HCT116 (cell line): ENCODE results near the gene MRPL45. TPM values are rescaled to one million over a fixed set of nuclear protein-coding genes. Genes with fewer than 3 reads are reported as not detected.

Experiments
- ATAC-seq: fragments of 200-7000 bp; cut with Tn5 transposase; 2 replicates; pipeline ENCODE4 v1.9.1; 2020; ENCODE audit warnings: mild to moderate bottlenecking, moderate library complexity
- BruUV-seq: library from RNA; stranded (reverse); fragments of 400-500 nt; replicated peaks from 2 replicates; lab custom pipeline; 2021; lab: Mats Ljungman, UMichigan
- CTCF ChIA-PET: fragments of 300-600 bp; sonication (Branson Sonifier 250); formaldehyde crosslinking; loops from one replicate; lab custom pipeline; 2021; ENCODE audit warnings: antibody characterized with exemption; lab: Charles Lee
- POLR2A ChIA-PET: fragments of 300-600, 350-600 bp; sonication (Branson Sonifier 250); formaldehyde crosslinking; loops from one replicate; lab custom pipeline; 2021; ENCODE audit warnings: antibody characterized with exemption; lab: Charles Lee
- RAD21 ChIA-PET, 2 experiments: fragments of 300-600 bp; sonication (Branson Sonifier 250); formaldehyde crosslinking; loops; one replicate each; lab custom pipeline; 2023; ENCODE audit warnings: low total read pairs in 2 of 2; ENCODE audit not compliant: uncharacterized antibody in 2 of 2, unreplicated experiment in 2 of 2, low non-redundant PET in 1 of 2; lab: Charles Lee
- DNase-seq: peaks from one replicate; pipeline ENCODE4 v3.0.0-alpha.2; 2010; ENCODE audit warnings: low read depth, low spot score
- H2AFZ ChIP-seq: fragments of 200-600 bp; shearing (Covaris generic), sonication (generic); 2 replicates; pipeline ENCODE4 v1.6.1; 2017; ENCODE audit warnings: low read depth, mixed run types, mixed read lengths, antibody characterized with exemption, low read length; ENCODE audit not compliant: poor library complexity, severe bottlenecking
- H3K27ac ChIP-seq: 2 replicates; pipeline ENCODE4 v1.5.1; 2012; ENCODE audit warnings: low read depth, low read length
- H3K27me3 ChIP-seq: fragments of 200-600 bp; sonication (generic); 2 replicates; pipeline ENCODE4 v1.6.1; 2016; ENCODE audit warnings: mixed run types, low read length, mixed read lengths; ENCODE audit not compliant: insufficient read depth
- H3K36me3 ChIP-seq, 2 experiments: fragments of 200-500 bp in 1 of 2; fragments of 200-600 bp in 1 of 2; sonication (Bioruptor generic) in 1 of 2; sonication (generic) in 1 of 2; 2 replicates each; pipeline versions ENCODE4 v1.5.1 to v1.6.1; 2014 to 2016; ENCODE audit warnings: low read length in 2 of 2, inconsistent platforms in 1 of 2, mixed read lengths in 1 of 2, mixed run types in 1 of 2; ENCODE audit not compliant: insufficient read depth in 2 of 2, control insufficient read depth in 1 of 2
- H3K4me1 ChIP-seq, 2 experiments: fragments of 200-600 bp in 1 of 2; sonication (generic) in 1 of 2; 2 replicates each; pipeline versions ENCODE4 v1.5.1 to v1.6.1; 2012 to 2017; ENCODE audit warnings: low read length in 2 of 2, inconsistent platforms in 1 of 2, mild to moderate bottlenecking in 1 of 2, mixed read lengths in 1 of 2, mixed run types in 1 of 2, moderate library complexity in 1 of 2; ENCODE audit not compliant: insufficient read depth in 2 of 2, control insufficient read depth in 1 of 2
- H3K4me2 ChIP-seq: fragments of 200-600 bp; sonication (generic); 2 replicates; pipeline ENCODE4 v1.6.1; 2017; ENCODE audit warnings: mixed run types, low read length, mixed read lengths
- H3K4me3 ChIP-seq, 2 experiments: fragments of 200-600 bp in 1 of 2; sonication (generic) in 1 of 2; replicated peaks in 1 of 2; 2 replicates each; pipeline ENCODE4 v1.5.1; 2011 to 2016; ENCODE audit warnings: low read length in 2 of 2, control low read depth in 1 of 2, low read depth in 1 of 2, mild to moderate bottlenecking in 1 of 2, mixed read lengths in 1 of 2, mixed run types in 1 of 2
- H3K79me2 ChIP-seq: fragments of 200-600 bp; sonication (generic); 2 replicates; pipeline ENCODE4 v1.6.1; 2017; ENCODE audit warnings: mild to moderate bottlenecking, mixed run types, low read length, moderate library complexity, mixed read lengths; ENCODE audit not compliant: insufficient read depth
- H3K9ac ChIP-seq: fragments of 200-600 bp; sonication (generic); 2 replicates; pipeline ENCODE4 v1.6.1; 2016; ENCODE audit warnings: low read length, mixed read lengths
- H3K9me2 ChIP-seq: fragments of 200-600 bp; sonication (generic), shearing (Covaris generic); 2 replicates; pipeline ENCODE4 v1.6.1; 2017; ENCODE audit warnings: mixed run types, mild to moderate bottlenecking, moderate library complexity; ENCODE audit not compliant: insufficient read depth
- H3K9me3 ChIP-seq, 2 experiments: fragments of 200-500 bp in 1 of 2; fragments of 200-600 bp in 1 of 2; sonication (Bioruptor generic) in 1 of 2; sonication (generic) in 1 of 2; 2 replicates each; pipeline ENCODE4 v1.6.1; 2014 to 2017; ENCODE audit warnings: low read length in 2 of 2, mixed read lengths in 2 of 2, inconsistent platforms in 1 of 2, low read depth in 1 of 2, mild to moderate bottlenecking in 1 of 2, mixed run types in 1 of 2, moderate library complexity in 1 of 2; ENCODE audit not compliant: control insufficient read depth in 1 of 2, insufficient read depth in 1 of 2
- H4K20me1 ChIP-seq: fragments of 200-600 bp; sonication (generic), shearing (Covaris generic); 2 replicates; pipeline ENCODE4 v1.6.1; 2017; ENCODE audit warnings: mixed run types, mild to moderate bottlenecking, moderate library complexity; ENCODE audit not compliant: insufficient read depth
- CBX3 ChIP-seq: IDR thresholded peaks from 2 replicates; pipeline ENCODE4 v1.6.1; 2012; ENCODE audit warnings: low read depth
- CEBPB ChIP-seq: IDR thresholded peaks from 2 replicates; pipeline ENCODE4 v1.6.1; 2012; ENCODE audit warnings: low read depth
- EGR1 ChIP-seq: IDR thresholded peaks from 2 replicates; pipeline ENCODE4 v1.6.1; 2012; ENCODE audit warnings: low read depth
- ELF1 ChIP-seq: IDR thresholded peaks from 2 replicates; pipeline ENCODE4 v1.6.1; 2012; ENCODE audit warnings: low read depth, borderline replicate concordance
- EZH2 ChIP-seq: fragments of 200-600 bp; sonication (generic); IDR thresholded peaks from 2 replicates; pipeline ENCODE4 v1.6.1; 2017; ENCODE audit warnings: antibody characterized with exemption, mixed run types
- EZH2phosphoT487 ChIP-seq: fragments of 200-600 bp; IDR thresholded peaks from 2 replicates; pipeline ENCODE4 v1.6.1; 2018; ENCODE audit warnings: antibody characterized with exemption, borderline replicate concordance
- FOSL1 ChIP-seq: IDR thresholded peaks from 2 replicates; pipeline ENCODE4 v1.6.1; 2012; ENCODE audit warnings: low read depth
- MAX ChIP-seq: IDR thresholded peaks from 2 replicates; pipeline ENCODE4 v1.6.1; 2012
- POLR2AphosphoS5 ChIP-seq: IDR thresholded peaks from 2 replicates; pipeline ENCODE4 v1.6.1; 2011; ENCODE audit warnings: mild to moderate bottlenecking, low read depth, low read length, moderate library complexity
- REST ChIP-seq: IDR thresholded peaks from 2 replicates; pipeline ENCODE4 v1.6.1; 2012; ENCODE audit warnings: low read depth
- SIN3A ChIP-seq: IDR thresholded peaks from 2 replicates; pipeline ENCODE4 v1.6.1; 2012; ENCODE audit warnings: low read depth
- SP1 ChIP-seq: IDR thresholded peaks from 2 replicates; pipeline ENCODE4 v1.6.1; 2012; ENCODE audit warnings: low read depth
- SRF ChIP-seq: IDR thresholded peaks from 2 replicates; pipeline ENCODE4 v1.6.1; 2012; ENCODE audit warnings: low read depth
- TCF7L2 ChIP-seq: IDR thresholded peaks from 2 replicates; pipeline ENCODE4 v1.7.0; 2011; ENCODE audit warnings: borderline replicate concordance, inconsistent platforms; ENCODE audit not compliant: insufficient read depth, insufficient read length; ENCODE audit errors: extremely low read depth
- YY1 ChIP-seq: IDR thresholded peaks from 2 replicates; pipeline ENCODE4 v1.6.1; 2011; ENCODE audit warnings: low read length, low read depth, moderate library complexity, mild to moderate bottlenecking; ENCODE audit not compliant: insufficient replicate concordance; ENCODE audit errors: extremely low read depth
- ZBTB33 ChIP-seq: IDR thresholded peaks from 2 replicates; pipeline ENCODE4 v1.6.1; 2011; ENCODE audit warnings: mild to moderate bottlenecking, low read length, moderate library complexity; ENCODE audit not compliant: insufficient replicate concordance; ENCODE audit errors: extremely low read depth
- ZFX ChIP-seq: fragments of 450-650 bp; IDR thresholded peaks from 2 replicates; pipeline ENCODE4 v1.6.1; 2017
- ZNF274 ChIP-seq: fragments of 200-500 bp; sonication (Bioruptor generic); IDR thresholded peaks from 2 replicates; pipeline ENCODE4 v1.6.1; 2014; ENCODE audit warnings: mild to moderate bottlenecking, low read depth, low read length, inconsistent platforms
- intact Hi-C: fragments of 100-400 bp; cut with micrococcal nuclease; formaldehyde crosslinking; loops from 2 replicates; pipeline ENCODE4 v1.10.0; 2022
- total RNA-seq: library from RNA; stranded (reverse); gene quantifications from one replicate; pipeline ENCODE4 v1.2.1, GENCODE V29; 2021; ENCODE audit not compliant: unreplicated experiment

Gene MRPL45
- total RNA-seq, 1 experiment from 2014 or later: 76.1 TPM

- intact Hi-C loops: no loop called here
- Histone ChIP-seq H2AFZ (no peak overlapping the region), H3K9me3 (no peaks in the 10 kb centered on the region), H3K9ac (no peak overlapping the region), H3K4me2 (no peak overlapping the region), H3K36me3 (no peaks in the 10 kb centered on the region), H3K4me1 (no peaks in the 10 kb centered on the region), H4K20me1 (no peaks in the 10 kb centered on the region), H3K79me2 (no peaks in the 10 kb centered on the region), H3K9me2 (no peaks in the 10 kb centered on the region), H3K27ac (no peak overlapping the region), H3K4me3 (no peak overlapping the region), H3K27me3 (no peaks in the 10 kb centered on the region)
- RAD21 ChIA-PET: no interaction called here
- TF ChIP-seq EGR1: no peak
- TF ChIP-seq ELF1: no peak
- no peak for TF ChIP-seq CBX3
- TF ChIP-seq SIN3A: no peak
- no peak for TF ChIP-seq EZH2
- no peak for TF ChIP-seq POLR2AphosphoS5
- TF ChIP-seq TCF7L2: no peak
- no peak for TF ChIP-seq ZBTB33
- no peak for TF ChIP-seq CEBPB
- no peak for TF ChIP-seq MAX
- no peak for TF ChIP-seq ZNF274
- no peak for TF ChIP-seq EZH2phosphoT487
- TF ChIP-seq YY1: no peak
- TF ChIP-seq SP1: no peak
- no peak for TF ChIP-seq REST
- no peak for TF ChIP-seq ZFX
- no peak for TF ChIP-seq FOSL1
- TF ChIP-seq SRF: no peak
- POLR2A ChIA-PET: no interaction called here
- CTCF ChIA-PET: interaction anchor here (1.5 kb wide), 1 partner anchor 20 kb away, joined by 4 read pairs; no protein-coding TSS in a partner anchor
- no TSS peak for BruUV-seq
- DNase-seq (no peak), ATAC-seq (no peak)
Measured at GRCh38 chr17:38329284-38329683, 32.3 kb downstream of the MRPL45 start.
